Tibial nerve (tissue), 3 donors: ENCODE data around the gene RAB3B.

Experiments used
- CTCF ChIP-seq, 5 experiments: fragments of 200-600 bp in 3 of 5; fragments of 450-650 bp in 2 of 5; sonication (generic) in 3 of 5; IDR thresholded peaks; one replicate each; pipeline ENCODE4 v1.5.1; 2016 to 2019; ENCODE audit warnings: antibody characterized with exemption in 5 of 5, mild to moderate bottlenecking in 3 of 5, moderate library complexity in 2 of 5
- POLR2A ChIP-seq, 2 donors: fragments of 450-650 bp; IDR thresholded peaks; one replicate each; pipeline ENCODE4 v1.6.1; 2017; ENCODE audit warnings: antibody characterized with exemption in 2 of 2, mild to moderate bottlenecking in 2 of 2, moderate library complexity in 2 of 2

- TF ChIP-seq CTCF (IDR thresholded peaks at IDR 0.05) (no peak), POLR2A (IDR thresholded peaks at IDR 0.05) (no peak)
Observed at GRCh38 chr1:51928896-51929295, 61.6 kb downstream of the RAB3B start.
